NCI-H82 treated with DMSO at 0.1 percent for 48 hours (cell line): ENCODE measurements around the gene ACKR2.
"Not testable (repeated sequence)": the region's sequence is repeated elsewhere in the genome, so short reads cannot be mapped to it uniquely, and the experiment has no call there.

ENCODE experiments used
- DNase-seq: peaks from one replicate; lab custom pipeline; 2025; ENCODE audit not compliant: unreplicated experiment; lab: John Stamatoyannopoulos, UW

The ACKR2 gene

DNA sequence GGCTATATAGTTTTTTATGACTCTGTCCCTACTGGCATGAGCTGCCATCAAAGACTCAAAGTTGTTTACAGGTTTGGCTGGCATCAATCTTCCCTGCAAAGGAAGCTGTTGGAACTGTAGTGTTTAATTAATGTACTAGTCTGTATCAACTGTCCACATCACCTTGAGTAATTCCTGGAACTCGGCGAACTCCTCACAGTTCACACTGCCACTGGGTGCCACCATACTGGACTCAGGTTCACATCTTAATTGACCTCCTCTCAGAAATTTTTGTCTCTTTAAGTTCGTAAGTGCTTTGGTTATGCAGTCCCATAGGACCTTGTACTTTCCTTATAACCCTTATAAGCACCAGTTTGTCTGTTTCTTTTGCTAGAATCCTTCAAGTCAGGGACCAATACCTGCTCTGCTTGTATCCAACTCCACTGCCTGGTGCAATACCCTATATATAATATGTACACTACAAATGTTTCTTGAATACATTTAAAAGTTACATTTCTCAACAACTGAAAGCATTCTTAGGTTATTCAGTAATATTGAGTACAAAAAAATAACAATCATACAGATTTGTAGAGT lies 8.1 kb upstream of the ACKR2 start:
- DNase-seq: no peak

- DNase-seq: no peak
Measured at GRCh38 chr3:42801784-42802183, 7.5 kb upstream of the ACKR2 start.

GRCh38 chr3:42802876-42803413 lies 6.3 kb upstream of the ACKR2 start:
- no peak for DNase-seq

DNA sequence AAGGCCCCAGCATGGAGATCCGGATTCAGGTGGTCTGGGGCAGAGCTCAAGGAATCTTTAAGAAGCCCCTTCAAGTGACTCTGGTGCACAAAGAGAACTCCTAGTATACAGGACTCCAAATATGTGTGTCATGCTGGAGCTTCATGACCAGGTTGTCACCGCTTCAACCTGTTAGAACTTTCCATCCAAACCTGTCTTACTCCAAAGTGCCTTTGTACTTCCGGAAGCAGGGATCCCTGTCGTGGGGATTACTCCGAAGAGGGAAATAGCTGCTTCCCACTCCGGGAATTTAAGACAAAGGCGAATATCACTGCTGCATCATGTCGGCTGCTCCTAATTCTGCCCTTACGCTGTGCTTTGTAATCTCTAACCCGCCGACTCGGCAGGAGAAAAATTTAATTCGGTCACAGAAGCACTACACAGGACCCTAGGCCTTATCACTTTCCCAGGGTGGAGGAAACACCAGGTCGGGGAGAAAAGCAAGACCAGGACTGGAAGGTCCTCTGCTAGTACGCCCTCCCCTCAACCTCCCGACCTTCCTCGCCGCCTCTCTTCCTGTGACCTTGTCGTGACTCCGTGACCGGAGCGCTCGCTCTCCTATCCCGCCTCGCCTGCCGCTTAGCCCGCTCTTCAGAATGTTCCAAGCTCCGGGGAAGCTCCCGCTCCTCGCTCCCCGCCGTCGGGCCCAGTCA lies 5.7 kb upstream of the ACKR2 start:
- DNase-seq: no peak

DNA sequence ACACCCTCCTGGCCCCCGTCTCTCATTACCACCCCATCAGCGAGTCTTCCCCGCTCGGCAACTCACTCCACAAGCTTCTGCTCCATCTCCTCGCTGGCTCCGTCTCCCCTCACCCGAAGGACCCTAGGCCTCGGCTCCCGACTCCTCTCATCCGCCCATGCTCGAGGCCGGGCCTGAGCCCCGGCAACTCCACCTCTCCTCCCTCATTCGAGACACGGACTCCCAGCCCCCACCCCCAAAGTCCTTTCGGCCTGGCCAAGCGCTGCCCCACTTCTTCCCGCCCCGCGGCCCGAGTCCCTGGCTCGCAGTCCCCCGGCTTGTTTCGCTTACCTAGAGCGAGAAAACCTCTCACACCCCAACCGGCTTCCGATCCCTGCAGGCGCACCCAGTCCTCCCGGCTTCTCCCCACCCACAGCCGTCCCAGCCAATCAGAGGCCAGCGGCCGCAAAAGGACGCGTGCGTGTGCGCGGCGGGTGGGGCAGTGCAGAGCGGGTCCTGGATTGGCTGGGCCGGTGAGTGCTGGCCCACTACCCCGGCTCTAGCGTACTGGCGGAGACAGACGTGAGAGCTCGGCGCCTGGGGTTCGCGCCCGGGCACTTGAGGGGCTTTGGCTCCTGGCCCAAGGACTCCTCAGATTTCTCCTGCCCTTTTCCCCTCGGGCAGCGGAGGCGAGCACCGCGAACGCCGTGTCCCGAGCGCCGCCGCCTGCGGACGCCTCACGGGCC lies 5.0 kb upstream of the ACKR2 start, which contains the start of gene HIGD1A:
TSS of gene HIGD1A (minus strand) at position 385 of the 725 bp plus-strand sequence. CDS start 10,237 bp downstream, outside the sequence.
- DNase-seq: peak; percentile 84

DNA sequence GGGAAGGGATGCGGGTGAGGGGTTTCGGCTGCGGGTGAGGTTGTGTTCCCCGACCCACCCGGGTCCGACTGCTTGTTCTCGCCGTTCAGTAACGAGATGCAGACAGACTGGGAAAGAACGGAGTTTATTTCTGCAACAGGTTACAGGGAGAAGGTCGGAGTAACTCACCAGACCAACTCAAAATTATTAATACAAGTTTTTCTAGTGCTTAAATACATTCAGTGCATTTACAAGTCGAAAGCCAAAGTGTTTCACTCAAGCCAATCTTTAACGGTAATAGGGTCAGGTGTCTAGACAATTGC lies 4.5 kb upstream of the ACKR2 start:
- no peak for DNase-seq

DNA sequence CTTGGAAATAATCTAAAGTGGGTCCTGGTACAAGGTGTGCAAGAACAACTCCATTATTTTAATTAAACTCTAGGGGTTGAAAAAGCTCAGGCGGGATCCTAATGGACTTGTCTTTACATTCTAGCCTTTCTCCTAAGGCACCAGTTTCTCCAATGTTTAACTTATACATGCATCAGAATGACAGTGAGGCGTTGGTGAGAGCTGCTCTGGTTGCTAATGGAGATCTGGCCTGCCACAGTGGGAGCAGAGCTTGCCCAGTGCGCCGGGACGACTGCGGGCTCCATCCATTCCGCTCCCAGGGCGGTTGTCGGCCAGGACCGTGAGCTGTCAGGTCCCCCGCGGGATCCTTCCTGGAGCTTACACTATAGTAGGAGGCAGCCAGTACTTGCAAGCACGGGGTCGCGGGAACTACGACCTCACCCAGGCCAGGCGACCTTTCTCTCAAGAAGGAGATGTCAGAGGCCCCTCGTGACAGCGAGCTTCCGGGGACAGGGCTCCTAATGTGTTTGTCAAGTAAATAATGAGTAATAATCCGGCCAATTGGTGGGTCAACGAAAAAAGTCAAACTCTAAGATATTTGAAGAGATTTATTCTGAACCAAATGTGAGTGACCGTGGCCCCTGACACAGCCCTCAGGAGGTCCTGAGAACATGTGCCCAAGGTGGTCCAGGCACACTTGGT lies 4.0 kb upstream of the ACKR2 start:
- DNase-seq: no peak

DNA sequence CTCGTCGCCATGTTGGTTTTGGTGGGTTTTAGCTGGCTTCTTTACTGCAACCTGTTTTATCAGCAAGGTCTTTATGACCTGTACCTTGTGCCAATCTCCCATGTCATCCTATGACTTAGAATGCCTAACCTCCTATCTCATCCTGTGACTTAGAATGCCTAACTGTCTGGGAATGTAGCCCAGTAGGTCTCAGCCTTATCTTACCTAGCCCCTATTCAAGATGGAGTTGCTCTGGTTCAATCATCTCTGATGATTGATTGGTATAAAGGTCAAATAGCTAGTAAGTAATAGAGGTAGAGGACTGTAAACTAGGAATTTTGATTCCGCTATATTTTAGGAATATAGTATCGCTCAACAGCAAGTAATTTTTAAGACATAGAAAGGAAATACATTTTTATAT lies 1.3 kb upstream of the ACKR2 start:
- no peak for DNase-seq

DNA sequence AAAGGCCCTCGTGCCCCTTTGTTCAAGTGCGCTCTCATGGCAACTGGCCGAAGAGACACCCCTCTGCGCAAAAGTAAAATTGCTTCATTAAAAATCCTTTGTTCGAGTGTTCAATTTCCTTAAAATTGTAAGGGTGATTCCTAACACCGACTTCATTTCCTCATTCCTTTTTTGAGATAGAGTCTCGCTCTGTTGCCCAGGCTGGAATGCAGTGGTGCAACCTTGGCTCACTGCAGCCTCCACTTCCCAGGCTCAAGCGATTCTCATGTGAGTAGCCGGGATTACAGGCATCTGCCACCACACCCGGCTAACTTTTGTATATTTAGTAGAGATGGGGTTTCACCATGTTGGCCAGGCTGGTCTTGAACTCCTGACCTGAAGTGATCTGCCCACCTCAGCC lies 1.5 kb downstream of the ACKR2 start:
- not testable (repeated sequence) for DNase-seq

DNA sequence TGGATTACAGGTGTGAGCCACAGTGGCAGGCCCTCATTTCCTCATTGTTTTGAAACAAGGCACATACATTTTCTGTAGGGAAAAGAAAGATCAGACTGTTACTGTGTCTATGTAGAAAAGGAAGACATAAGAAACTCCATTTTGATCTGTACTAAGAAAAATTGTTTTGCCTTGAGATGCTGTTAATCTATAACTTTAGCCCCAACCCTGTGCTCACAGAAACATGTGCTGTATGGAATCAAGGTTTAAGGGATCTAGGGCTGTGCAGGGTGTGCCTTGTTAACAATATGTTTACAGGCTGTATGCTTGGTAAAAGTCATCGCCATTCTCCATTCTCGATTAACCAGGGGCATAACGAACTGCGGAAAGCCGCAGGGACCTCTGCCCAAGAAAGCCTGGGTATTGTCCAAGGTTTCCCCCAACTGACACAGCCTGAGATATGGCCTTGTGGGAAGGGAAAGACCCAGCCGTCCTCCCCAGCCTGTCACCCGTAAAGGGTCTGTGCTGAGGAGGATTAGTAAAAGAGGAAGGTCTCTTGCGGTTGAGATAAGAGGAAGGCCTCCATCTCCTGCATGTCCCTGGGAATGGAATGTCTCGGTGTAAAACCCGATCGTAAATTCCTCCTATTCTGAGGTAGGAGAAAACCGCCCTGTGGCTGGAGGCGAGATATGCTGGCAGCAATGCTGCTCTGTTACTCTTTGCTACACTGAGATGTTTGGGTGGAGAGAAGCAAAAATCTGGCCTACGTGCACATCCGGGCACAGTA lies 2.1 kb downstream of the ACKR2 start:
- not testable (repeated sequence) for DNase-seq

- DNase-seq: no peak
Measured at GRCh38 chr3:42814246-42814645, 5.0 kb downstream of the ACKR2 start.

- DNase-seq: peak; percentile 14
Measured at GRCh38 chr3:42814914-42815507, 5.8 kb downstream of the ACKR2 start.

DNA sequence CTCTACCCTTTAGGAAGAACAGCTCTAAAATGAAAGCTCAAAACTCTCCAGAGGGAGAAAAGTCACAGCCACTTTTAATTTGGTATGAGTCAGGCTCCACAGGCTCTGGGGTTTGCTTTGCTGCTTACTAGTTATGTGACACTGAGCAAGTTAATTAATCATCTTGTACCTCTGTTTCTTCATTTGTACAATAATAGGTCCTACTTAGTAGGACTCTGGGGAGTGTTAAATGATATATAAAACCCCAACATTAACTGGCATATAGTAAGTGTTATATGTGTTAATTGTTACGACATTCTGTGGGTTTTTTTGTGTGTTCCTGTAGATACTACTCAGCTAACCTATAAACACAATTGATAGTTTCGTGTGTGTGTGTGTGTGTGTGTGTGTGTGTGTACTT lies 6.6 kb downstream of the ACKR2 start:
- DNase-seq: no peak

GRCh38 chr3:42819351-42819965 lies 10.2 kb downstream of the ACKR2 start:
- DNase-seq: peak; percentile 48

DNA sequence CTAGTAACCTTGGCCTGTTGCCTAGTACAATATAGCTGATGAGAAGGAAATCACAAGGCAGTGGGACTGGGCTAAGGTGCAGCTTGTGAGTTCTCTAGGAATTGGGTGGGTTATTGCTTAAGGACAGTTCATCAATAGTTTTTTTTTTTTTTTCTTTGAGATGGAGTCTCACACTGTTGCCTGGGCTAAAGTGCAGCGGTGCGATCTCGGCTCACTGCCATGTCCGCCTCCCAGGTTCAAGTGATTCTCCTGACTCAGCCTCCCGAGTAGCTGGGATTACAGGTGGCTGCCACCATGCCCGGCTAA lies 11.5 kb downstream of the ACKR2 start:
- DNase-seq: no peak

GRCh38 chr3:42822828-42823227 lies 13.6 kb downstream of the ACKR2 start:
- no peak for DNase-seq

DNA sequence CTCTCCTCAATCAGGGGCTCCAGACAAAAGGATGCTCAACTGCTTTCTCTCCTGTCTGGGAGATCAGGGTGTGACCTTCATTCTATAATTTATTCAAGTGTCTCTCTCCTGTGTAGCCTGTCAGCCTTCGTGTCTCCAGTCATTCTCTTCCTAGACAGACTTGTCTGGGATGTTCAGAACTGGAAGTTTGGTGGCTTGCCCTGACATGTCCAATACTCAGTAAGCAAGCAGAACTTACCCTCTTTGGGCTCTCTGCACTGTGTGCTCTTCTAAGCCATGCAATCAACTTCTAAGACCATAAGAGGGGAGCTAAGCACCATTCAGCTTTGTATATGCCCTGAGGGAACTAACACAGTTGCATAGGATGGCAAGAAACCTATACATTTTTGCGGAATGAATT lies 14.1 kb downstream of the ACKR2 start:
- DNase-seq: no peak

DNA sequence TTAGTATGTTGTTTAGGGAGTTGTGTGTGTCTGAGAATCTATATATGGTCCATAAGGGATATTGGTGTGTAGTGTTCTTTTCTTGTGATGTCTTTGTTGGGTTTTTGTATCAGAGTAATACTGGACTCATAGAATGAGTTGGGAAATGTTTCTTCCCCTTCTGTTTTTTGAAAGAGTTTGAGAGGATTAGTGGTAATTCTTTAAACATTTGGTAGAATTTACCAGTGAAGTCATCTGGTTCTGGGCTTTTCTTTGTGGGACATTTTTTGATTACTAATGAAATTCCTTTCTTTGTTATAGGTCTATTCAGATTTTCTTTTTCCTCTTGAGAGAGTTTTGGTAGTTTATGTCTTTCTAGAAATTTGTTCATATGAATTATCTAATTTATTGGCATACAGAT lies 16.9 kb downstream of the ACKR2 start:
- DNase-seq: no peak

GRCh38 chr3:42827023-42827422 lies 17.8 kb downstream of the ACKR2 start:
- no peak for DNase-seq

GRCh38 chr3:42827654-42828053 lies 18.4 kb downstream of the ACKR2 start:
- no peak for DNase-seq
